LHCN-M2 (cell line): ENCODE measurements around the gene MAP2K5. TPM values are rescaled to one million over a fixed set of nuclear protein-coding genes. Genes with fewer than 3 reads are reported as not detected.

Experiments
- DNase-seq: peaks from one replicate; pipeline ENCODE4 v3.0.0-alpha.2; 2012; ENCODE audit warnings: low read depth
- total RNA-seq: library from RNA; depleted of rRNA; stranded (reverse); fragments of >200 nt; gene quantifications from 2 replicates; pipeline ENCODE4 v1.2.3, GENCODE V29; 2014

Gene MAP2K5
- total RNA-seq, 1 experiment from 2014 or later = 4.2 TPM

DNA sequence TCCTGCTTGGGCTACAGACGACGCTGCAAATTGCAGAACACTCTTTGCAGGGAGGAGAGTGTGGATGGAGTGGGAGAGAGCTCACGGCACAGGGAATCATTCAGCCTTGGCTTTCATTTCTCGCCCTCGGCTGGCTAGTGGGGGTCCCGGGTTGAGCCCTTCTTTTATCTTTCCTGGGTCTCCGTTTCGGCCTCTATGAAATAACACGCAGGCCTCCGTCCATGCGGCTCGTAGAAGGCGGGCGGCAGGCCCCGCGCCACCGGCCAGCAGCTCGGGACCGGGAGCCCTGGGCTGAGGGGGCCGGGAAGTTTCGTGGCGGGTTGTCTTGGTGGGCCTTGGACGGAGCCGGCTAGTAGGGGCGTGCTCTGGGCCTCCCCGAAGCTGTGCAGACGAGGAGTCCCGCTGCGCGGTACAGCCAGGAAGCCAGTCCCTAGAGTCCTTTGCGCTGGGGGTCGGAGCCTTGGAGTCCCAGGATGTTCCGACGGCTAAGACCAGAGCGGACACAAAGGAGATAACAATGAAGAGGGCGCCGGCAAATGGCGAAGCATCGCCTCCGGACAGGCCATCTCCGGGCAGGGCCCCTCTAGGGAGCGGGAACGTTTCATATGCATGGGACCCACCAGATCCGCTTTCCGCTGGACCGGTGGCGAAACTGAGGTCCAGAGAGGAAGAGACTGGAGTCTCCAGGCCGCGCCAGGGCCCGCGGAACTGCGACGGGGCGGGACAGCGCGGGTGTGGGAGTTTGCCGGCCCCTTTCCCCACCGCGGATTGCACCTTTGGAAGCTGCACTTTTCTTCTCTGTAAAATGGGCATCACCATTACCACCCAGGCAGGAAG, 293.0 kb downstream of the MAP2K5 start:
- no peak for DNase-seq

DNA sequence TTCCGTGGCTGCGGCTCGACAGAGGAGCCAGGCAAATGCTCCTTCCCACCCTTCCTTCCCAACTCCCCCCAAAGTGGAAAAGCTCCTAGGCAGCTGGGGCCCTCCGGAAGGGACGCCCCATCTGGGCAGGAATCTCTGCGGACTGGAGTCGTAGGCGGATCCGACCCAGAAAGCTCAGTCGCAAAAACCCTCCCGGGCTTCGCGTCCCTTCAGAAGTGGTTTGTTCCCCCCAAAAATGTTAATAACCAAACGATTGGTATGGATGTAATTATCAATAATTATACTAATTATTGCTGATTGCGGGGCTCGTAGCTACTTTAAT, 293.6 kb downstream of the MAP2K5 start:
- DNase-seq = no peak

- DNase-seq = peak; percentile 18
Measured at GRCh38 chr15:67836477-67836876, 294.0 kb downstream of the MAP2K5 start.

GRCh38 chr15:67836955-67837354, 294.5 kb downstream of the MAP2K5 start:
- DNase-seq = no peak

GRCh38 chr15:67838789-67839332, 296.4 kb downstream of the MAP2K5 start:
- DNase-seq = peak; percentile 38

DNA sequence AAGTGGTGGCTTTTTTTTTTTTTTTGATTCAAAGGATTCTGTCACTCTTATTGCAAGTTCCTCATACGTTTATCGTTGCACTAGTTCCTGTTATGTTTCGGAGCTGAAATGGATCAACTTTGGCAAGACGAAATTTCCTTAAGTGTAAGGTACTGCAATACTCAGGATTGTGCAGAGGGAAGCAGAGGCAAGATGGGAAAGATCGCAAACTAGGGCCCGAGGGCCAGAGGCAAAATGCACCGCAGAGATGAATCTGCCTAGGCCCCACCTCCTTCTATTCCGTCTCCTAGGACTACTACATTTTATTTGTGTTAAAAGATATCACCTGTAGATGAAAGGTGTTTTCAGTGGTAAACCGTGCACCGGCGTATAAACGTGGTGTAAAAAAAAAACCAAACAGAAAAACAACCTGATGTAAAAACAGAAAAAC, 297.0 kb downstream of the MAP2K5 start:
- DNase-seq = peak; percentile 56

DNA sequence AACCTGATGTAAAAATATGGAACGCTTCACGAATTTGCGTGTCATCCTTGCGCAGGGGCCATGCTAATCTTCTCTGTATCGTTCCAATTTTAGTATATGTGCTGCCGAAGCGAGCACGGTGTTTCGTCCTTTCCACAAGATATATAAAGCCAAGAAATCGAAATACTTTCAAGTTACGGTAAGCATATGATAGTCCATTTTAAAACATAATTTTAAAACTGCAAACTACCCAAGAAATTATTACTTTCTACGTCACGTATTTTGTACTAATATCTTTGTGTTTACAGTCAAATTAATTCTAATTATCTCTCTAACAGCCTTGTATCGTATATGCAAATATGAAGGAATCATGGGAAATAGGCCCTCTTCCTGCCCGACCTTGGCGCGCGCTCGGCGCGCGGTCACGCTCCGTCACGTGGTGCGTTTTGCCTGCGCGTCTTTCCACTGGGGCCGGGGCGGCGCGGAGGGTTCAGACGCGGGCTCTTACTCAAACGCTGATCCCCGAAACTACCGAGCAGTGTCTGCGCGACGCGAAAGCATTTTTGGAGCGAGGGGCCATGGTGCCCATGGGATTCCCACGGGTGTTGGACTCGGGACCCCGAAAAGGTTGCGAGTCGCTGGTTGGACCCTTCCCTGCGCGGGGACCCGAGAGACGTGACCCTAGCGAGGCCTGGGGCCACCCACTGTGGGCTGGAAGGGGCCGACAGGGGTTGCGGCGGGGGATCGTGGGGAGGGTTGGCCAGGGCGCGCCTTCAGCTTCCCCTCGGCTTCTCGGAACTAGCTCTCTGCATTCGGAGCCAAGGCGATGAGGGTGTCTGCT, 297.6 kb downstream of the MAP2K5 start, which contains the start of gene RNU6-1:
RNU6-1 (minus strand) TSS at position 117 of the 820 bp plus-strand sequence.
- peak; percentile 90 for DNase-seq

GRCh38 chr15:67840749-67841512, 298.4 kb downstream of the MAP2K5 start:
- peak; percentile 43 for DNase-seq

DNA sequence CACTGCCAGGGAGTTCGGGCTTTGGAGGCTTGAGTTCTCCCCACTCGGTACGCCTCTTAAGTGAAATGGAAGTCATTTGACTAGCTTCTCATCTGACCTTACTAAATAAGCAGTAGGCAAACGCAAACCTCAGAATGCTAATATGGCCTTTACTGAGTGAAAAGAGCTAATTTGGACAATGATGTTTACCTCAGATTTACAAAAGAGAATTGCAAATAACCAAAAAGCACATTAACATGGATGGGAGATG, 298.9 kb downstream of the MAP2K5 start:
- no peak for DNase-seq

- DNase-seq = no peak
Measured at GRCh38 chr15:67843092-67843501, 300.6 kb downstream of the MAP2K5 start.

DNA sequence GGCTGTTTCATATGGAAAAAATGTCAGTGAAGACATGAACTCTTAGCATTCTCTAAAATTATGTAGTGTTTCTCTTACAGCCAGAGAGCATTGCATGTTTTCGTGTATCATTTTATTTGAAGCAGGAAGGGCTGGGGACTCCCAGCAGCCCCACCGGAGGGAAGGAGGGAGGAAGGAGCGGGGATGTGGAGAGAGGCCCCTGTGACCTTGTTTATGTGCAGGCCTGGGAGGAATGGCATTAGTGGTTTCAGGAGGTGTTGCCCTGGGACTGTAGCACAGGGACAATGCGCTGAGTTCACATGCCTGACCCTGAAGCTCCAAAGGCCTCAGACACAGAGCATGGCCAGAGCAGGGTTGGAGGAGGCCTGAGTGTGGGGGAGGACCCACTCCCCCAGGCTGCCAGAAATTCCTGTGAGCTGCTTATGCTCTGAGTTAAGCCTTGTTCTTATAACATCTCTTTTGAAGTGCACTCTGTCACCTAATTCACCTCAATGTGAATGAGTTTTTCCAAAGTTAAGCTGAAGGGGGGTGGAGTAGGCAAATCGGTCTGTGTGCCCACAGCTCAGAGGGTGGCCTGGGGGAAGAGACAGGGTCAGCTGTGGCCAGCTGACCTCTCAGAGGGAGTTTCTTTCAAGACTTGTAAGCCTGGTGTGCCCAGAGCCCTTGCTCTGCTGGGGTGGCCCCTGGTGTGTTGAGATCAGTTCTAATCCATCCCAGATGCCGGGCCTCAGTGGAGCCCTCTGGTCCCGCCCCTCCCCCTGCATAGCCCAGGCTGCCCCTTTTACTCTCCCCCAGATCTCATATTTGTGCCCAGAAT, 301.3 kb downstream of the MAP2K5 start:
- no peak for DNase-seq

GRCh38 chr15:67845974-67846373, 303.5 kb downstream of the MAP2K5 start:
- no peak for DNase-seq

DNA sequence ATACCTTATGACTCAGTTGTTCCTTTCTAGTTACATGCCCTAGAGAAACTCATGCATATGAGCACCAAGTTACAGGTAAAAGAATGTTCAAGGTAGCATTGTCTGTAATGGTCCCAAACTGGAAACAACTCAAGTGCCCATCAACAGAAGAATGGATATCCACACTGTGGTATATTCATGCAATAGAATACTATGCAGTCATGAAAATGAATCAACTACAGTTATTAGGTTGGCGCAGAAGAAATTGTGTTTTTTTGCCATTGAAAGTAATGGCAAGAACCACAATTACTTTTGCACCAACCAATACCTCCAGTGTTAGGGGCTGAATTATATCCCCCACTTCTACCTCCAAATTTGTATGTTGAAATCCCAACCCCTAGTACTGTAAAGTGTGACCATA, 307.0 kb downstream of the MAP2K5 start:
- DNase-seq = no peak

- DNase-seq = no peak
Measured at GRCh38 chr15:67850336-67850735, 307.8 kb downstream of the MAP2K5 start.

- DNase-seq = no peak
Measured at GRCh38 chr15:67850994-67851571, 308.6 kb downstream of the MAP2K5 start.

DNA sequence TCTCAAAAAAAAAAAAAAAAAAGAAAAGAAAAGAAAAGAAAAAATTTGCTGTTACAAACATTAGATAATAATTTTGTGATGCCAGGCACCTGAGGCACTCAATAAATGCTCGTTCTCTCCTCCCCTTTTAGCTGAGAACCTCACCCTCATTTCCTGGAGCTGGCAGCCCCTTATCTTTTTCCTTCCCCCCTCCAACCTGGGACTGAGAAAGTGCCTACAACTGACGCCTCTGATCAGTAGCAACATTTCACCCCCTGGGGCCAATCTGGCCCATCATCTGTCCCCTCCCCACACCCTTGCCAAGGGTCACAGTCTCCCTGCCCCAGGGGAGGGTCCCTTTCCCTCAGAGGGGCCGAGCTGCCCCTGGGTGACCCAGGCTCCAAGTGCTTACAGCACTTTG, 309.9 kb downstream of the MAP2K5 start:
- DNase-seq = no peak

DNA sequence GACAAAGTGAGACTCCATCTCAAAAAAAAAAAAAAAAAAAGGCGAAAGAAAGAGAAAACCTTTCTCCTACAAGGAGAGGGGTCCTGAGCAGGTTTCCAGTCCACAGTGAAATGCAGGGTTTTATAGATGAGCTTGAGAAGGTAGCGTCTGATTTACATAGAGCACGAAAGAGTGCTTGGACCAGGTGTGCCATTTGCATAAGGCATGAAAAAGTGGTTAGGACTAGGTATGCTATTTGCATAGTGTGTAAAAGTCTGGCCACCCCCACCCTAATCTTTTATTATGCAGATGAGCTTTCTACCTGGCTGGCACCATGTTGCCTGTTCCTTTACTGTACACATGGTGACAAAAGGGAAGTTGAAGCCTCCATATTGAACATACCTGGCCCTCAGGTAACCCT, 311.0 kb downstream of the MAP2K5 start:
- no peak for DNase-seq

DNA sequence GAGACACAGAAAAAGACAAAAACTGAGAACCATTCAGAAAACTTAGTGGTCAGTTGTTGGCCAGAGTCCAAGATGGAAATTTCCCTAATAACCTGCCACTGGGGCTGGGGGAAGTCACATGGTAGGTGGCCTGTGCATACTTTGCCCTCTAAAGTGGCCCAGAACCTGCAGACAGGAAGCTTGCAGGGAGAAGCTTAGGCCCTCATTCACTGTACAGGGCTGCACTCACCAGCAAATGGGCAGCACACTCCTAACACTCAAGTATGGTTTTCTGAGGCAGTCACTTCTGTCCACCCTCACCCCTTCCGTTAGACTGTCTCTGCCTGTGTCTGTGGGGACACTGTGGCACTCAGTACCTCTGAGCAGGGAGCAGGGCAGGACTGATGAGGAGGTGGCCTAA, 311.9 kb downstream of the MAP2K5 start:
- DNase-seq = no peak

DNA sequence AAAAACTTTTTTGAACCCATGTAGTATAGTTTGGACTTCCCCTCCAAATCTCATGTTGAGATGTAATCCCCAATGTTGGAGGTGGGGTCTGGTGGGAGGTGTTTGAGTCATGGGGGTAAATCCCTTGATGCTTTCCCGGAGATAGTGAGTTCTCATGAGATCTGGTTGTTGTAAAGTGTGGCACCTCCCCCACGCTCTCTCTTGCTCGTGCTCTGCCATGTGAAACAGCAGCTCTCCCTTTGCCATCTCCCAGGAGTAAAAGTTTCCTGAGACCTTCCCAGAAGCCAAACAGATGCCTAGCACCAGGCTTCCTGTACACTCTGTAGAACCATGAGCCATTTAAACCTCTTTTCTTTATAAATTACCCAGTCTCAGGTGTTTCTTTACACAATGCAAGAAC, 313.3 kb downstream of the MAP2K5 start:
- DNase-seq = no peak
